8988T (cell line): Measurements from ENCODE around the gene PALD1.
"Not testable (repeated sequence)": the region's sequence is repeated elsewhere in the genome, so short reads cannot be mapped to it uniquely, and the experiment has no call there.

Source experiments
- DNase-seq: peaks from one replicate; pipeline ENCODE4 v3.0.0; 2011

The PALD1 gene

DNA sequence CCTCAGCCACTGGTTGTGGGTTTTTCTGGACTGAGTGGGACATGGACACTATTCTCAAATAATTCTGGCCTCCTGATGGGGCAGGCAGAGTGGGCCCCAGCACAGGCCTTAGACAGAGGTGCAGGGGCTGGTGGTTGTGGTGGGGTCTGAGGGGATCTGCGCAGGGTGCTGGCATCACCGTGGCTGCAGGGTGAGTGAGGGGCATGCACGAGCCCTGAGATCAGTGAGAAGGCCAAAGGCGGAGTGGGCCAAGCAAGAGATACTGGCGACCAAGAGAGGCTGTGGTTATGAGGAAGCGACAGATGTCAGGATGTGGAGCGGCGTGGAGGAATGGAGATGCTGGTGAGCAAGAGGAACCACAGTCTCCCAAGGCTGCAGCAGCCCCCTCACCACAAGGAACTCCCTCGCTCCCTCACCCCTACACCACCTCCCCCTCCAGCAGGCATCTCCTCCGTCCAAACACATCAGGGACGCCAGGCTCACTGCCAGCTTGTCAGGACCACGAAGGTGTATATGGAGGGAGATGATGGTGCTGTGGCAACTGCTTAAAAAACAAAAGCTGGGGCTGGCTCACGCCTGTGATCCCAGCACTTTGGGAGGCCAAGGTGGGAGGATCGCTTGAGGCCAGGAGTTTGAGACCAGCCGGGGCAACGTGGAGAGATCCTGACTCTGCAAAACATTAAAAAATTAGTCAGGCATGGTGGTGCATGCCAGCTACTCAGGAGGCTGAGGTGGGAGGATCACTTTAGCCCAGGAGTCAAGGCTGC lies 114.4 kb downstream of the PALD1 start:
- DNase-seq: no peak

DNA sequence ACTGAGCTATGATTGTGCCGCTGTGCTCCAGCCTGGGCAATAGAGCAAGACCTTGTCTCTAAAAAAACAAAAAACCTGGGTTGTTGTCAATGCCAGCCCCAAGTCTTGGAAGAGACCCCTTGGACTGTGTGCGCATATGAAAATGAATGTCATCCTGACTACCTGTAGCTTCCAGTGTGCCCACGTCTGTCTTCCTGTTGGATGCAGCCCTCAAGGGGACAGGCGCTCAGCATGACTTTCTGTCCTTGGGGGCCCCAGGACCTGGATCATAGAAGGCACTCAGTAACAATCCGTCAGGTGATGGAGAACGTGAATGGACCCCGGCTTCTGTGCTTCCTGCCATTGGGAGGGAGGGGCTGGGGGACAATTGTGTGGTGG lies 114.9 kb downstream of the PALD1 start:
- DNase-seq: no peak

DNA sequence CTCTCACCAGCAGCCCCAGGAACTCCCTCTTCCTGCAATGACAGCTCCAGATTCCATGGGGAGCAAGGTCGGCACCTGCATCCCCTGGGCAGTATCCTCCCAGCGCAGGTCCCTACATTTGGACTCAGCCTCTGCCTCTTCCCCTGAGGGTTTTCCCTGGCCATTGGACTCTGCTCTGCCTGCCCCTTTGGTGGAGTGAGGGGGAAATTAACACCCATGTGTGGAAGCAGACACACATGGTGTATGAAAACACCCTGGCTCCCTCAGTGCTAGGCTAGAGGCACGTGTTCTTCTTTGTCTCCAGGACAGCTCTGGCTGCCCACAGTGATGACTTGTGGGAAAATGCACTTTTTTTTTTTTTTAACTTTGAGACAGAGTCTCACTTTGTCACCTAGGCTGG lies 115.6 kb downstream of the PALD1 start:
- no peak for DNase-seq

DNA sequence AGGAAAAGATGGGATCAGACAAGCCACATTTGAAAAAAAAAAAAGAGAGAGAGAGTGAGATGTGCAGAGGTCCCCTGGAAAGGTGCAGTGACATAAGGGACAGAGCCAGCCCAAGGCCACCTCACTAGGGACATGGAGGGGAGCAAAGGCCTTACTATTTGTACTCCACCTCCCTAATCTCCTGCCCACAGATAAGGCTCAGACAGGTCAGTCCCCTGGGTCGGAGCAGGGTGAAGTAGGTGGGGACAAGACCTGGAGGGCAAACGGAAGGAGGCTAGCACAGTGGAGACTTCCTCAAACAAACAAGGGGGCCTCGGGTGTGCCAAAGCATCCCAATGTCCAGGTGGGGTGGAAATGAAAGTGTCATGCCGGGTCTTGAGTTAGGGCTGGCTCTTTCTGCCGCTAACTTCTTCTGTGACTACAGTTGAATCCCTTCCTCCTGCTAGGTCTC lies 117.0 kb downstream of the PALD1 start:
- DNase-seq: no peak

DNA sequence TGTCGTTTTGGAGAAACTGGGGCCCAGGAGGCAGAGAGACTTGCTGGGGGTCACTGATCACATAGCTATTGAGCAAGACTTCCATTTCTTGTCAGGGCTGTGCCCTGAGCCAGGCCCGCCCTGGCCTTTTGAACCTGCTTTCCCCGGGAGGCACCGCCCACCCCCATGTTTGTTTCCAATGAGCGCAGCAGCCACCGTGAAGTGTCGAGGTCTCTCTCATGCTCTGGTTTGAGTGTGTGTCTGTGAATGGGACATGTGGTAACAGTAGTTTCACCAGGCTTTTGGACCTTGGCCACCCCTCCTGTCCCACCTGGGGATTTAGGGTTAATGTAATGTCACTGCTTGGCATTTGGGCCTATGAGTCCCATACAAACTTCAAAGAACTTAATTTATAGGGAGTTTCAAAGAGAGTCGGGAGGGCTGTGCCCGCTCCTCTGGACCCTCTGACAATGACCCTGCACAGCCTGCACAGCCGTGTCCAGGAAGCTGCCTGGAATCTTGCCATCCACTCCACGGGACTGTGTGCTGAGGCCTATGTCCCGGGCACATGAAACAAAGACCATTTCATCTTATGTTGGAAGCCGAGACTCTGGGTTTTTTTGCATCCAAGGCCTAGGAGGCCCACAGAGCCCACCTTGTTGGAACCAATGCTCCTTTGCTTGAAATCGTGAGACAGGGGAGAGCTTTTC lies 117.7 kb downstream of the PALD1 start:
- DNase-seq: no peak

DNA sequence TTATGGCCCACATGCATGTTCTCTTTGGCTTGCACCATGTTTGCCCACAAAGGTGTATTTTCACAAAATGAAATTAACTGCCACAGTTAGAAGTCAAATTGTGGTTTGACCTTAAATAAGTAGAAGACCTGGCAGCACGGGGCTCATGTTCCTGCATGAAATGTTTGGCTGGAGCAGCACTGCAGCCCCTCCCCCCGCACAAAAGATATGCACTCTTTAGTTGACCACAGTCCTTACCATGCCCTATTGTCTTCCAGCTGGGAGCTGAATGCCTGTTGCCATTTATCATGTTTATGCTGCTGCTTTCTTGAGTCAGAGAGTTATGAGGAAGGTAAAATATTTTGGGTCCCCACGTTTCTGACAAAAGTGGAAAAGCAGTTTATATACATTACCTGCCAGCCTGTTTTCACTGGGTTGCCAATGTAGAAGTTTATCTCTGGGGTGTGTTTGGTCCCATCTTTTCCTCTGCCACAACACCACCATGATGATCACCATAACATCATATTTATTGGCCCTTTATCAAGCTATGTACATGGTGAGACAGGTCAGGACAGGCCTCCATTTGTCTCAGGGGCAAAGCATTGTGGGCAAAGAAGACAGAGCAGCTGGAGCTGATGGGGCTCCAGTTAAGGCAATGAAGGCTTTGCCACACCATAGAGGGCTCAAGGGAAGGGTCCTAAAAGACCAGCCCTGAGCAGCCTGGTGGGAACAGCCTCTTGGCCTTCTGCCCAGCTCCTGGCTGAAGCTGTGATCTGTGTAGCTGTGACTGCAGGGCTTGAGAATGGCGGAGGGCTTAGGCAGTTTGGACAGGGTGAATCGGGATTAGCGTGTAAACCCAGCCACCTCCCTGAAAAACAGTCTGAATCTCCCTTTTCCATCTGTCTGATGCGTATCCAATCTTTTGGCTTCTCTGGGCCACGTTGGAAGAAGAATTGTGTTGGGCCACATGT lies 118.6 kb downstream of the PALD1 start:
- no peak for DNase-seq

DNA sequence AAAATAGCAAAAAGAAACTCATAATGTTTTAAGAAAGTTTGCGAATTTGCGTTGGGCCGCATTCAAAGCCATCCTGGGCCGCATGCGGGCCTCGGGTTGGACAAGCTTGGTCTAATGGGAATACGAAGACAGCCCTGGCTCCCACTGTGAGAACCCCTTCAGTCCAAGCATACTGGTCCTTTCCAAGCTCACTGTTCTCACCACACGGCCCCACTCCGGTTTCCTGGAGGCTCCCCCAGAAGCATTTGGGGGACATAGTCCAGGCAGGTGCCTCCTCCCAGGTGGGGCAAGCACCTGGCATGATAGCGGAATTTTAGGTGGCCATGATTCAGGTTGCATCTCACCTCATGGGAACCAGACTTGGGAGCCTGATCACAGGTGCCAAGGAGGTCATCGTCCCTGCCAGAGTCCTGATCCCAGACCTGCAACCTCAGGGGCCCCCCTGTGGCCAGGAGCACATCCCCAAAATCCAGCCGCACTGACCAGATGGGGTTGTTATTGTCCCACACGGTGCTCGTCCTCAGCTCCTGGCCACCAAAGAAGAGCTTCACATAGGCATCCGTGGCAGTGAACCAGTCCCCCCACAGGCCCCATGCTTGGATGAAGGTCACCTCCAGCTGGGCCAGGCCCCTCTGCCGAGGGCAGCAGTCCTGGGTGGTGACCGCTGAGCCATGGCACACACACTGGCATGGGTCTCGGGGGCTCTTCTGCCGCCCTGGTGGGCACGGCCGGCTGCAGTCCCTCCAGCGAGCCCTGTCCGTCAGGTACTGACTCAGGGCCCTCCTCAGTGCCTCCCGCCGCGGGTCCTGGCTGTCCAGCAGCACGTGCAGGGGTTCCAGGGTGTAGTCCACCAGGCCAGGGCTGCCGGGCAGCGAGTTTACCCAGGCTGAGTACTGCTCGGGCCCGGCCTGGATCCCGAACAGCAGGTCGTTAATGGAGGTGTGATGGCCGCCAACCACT lies 119.6 kb downstream of the PALD1 start:
- no peak for DNase-seq

DNA sequence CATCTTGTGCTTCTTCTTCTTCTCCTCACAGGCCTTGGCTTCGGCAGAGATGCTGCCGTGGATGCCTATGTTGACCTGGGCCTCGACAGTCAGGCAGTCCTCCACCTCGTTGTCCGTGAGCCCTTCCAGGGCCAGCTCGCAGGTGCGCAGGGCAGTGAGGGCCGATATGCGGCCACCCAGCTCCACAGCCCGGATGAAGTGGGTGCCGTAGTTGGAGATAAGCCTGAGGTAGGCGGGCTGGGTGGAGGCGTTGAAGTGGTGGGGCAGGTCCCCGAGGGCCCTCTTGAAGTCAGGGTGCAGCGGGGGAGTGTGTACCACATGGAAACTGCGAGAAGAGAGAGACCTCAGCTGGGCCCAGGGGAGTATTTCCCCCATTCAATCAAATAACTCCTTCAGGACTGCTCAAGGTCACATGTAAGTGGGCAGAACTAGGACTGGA lies 120.3 kb downstream of the PALD1 start:
- DNase-seq: no peak

DNA sequence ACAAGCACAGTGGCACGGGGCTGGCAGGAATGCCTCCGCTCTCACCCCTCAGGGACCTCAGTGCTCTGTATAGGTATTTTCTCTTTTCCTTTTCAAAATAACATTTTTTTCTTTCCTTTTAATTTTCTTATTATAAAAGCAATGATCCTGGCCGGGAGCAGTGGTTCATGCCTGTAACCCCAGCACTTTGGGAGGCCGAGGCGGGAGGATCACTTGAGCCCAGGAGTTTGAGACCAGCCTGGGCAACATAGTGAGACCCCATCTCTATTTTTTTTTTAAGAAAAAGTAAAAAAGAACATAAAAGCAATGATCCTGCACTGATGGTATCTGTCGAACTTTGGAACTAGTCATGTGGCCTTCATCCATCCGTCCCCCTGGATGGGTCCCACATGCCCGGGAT lies 120.8 kb downstream of the PALD1 start:
- DNase-seq: no peak

DNA sequence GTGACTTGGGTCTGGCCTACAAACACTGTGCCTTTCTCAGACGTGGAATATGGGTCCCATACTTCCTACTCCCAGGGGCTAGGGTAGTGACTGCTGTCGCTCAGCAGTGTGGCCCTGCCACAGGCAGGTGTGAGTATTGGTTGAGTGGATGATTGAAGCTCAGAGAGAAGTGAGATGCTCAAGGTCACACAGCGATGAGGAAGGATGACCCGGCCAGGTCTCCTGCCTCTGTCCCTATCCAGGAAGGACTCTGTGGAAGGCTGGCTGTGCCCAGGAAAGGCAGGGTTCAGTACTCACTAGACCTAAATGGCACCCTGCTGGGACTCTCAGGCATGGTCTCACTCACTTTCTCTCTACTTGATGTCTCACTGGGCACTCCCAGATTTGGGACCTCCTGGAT lies 121.2 kb downstream of the PALD1 start:
- DNase-seq: no peak

DNA sequence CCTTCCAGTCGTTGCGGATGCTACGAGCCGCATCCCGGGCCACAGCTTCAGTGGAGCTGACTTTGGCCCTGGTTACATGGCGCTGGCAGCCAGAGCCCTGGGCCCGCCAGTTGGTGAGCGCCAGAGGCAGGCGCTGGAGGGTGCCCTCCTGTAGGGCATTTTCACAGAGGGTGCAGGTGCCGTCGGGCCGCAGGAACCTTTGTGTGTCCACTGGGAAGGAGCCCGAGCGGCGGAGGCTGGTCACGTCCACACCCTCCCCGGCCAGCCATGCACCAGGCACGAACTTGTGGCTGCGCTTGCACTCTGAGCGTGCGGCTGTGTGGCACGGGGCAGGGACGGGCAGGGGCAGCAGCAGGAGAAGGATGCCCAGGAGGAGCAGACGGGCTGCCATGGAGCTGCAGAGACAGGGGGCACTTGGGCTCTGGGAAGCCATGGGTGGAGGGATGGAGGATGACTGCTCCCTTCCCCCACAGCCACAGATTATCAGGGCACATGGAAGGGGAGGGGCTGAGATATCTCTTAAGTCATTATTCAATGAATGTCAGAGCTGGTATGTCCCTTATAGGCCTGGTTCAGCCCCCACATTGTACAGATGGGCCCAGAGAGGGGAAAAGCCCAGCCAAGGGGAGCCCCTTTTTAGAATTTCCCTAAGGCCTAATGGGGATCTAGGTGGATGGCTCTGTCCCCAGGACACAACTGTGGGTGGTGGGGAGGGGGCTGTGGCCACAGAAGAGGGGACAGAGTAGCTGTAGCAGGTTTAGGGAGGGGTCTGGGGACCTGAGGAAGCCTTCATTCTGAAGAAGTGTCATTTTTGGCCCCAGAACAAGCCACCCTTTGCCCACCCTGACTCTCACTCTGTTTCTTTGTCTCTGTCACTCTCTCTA lies 122.2 kb downstream of the PALD1 start:
- no peak for DNase-seq

DNA sequence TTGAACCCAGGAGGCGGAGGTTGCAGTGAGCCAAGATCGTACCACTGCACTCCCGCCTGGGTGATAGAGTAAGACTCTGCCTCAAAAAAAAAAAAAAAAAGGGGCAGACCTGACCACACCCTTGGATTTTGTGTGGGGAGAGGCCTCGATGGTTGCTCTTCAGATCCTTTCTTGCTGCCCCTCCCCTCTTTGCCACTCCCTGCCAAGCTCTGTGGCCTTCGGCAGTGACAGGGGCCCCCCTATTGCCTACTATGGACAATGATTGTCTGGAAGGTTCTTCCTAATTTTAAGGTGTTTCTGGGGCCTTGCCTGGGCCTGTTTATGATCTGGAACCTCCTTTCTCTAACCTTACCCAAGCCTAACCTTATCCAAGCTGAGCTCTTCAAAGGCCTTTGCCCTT lies 123.2 kb downstream of the PALD1 start:
- no peak for DNase-seq

DNA sequence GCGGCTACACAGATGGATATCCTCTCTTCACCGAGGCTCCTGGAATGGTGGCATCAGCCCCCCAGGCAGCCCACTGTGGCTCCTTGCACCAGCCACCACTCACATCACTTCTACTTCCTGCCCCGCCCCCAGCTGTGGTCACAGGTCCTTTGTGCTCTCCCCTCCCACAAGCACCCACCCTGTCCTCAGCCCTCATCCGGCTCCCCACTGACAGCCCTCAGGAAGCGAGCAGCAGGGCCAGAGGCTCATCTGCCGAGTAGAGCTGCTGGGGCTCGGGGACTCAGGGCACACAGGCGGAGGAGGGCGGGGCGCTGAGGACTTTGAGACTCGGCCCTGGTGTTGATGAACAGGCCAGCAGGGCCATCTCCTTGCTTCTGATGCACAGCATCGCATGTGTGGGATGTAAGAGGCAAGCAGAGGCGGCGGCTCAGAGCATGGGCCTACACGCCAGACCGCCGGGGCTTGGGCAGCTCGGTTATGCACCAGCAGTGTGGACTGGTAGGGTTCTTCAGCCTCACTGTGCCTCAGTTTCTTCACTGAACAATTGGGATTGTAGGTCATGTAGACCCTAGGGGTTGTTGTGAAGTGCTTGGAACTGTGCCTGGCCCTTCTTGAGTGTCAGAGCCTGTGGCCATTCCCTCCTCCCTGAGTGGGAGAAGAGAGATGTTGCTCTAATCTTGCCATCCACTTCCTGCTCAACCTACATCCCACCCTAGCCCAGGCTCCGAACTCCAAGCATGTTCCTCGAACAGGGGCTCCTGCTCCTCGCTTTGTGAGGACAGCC lies 124.3 kb downstream of the PALD1 start, which contains the start of gene PRF1:
Gene PRF1, minus strand, starts transcription at position 77 of the 784 bp plus-strand sequence. CDS start 1,839 bp downstream, outside the sequence.
- no peak for DNase-seq

DNA sequence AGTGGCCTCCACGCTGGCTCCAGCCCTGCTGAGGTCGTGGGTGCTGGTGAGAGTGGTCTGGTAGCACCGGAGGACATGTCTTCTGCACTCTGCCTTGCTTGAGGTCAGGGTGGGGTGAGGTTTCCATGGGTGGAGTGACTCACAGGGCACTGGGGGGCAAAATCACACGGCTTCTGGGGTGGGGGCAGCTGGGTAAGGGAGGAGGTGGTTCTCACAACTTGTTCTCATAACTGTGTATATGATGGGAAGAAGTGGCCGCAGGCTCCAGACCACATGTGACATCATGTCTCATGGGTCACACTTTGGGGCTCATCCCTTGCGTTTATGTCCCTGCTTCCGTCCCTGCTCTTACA lies 124.9 kb downstream of the PALD1 start:
- no peak for DNase-seq

DNA sequence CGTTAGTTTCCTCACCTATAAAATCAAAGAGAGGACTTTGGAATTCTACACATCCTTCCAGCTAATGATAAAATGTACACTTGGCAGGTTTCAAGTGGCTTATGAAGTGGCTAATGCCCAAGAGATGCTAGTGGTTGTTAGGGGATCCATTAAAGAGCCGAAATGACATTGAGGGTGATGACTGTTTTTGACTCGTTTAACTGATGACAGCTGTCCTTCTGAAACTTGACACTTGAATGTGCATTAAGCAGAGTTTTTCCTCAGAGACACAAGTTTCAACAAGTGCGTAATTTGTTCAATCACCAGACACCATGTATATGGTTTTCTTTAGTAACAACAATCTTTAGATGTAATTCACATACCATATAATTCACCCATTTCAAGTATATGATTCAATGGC lies 125.5 kb downstream of the PALD1 start:
- no peak for DNase-seq

DNA sequence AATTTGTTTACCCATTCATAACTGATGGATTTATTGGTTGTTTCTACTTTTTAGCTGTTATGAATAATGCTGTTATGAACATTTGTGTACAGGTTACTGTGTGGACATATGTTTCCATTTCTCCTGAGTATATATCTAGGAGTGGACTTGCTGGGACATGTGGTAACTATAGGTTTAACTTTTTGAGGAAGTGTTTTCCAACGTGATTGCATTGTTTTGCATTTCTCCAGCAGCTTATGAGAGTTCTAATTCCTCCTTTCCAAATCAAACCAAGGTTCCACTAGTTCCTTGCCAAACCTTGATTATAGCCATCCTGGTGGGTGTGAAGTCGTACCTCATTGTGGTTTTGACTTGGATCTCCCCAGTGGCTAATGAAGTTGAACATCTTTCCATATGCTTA lies 126.6 kb downstream of the PALD1 start:
- no peak for DNase-seq

DNA sequence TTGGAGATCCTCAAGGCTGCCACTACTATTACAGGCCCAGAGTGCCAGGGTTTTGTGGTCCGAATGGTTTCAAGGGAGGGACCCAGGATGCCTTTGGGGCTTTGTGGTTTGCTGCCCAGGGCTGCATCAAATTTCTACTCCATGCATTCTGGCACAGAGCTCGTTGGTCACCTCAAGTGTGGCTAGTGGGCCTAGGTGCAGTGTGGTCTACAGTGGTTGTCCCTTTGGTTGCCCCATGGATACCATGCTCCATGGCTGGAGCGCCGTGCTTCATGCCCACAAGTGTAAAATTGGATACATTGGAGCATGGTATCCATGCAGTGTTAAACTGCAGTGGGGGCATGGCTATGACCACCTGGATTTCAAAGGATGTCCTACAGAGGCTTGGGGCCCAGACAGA lies 129.4 kb downstream of the PALD1 start:
- no peak for DNase-seq

DNA sequence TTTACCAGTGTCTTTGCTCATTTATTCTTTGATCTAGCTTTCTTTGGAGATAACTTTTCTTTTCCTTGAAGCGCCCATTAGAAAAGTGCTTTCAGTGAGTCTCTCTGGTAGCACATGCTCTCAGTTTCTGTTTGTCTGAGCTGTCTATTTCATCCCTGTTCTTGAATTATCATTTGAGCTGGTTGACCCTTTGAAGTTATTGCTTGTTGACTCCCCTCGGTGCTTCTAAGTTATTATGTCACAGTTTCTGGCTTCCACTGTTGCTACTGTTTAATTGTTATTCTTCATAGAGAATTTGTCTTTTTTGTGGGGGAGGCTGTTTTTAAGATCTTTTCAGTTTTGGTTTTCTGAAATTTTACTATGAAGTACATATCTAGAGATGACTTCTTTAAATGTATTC lies 135.4 kb downstream of the PALD1 start:
- no peak for DNase-seq

DNA sequence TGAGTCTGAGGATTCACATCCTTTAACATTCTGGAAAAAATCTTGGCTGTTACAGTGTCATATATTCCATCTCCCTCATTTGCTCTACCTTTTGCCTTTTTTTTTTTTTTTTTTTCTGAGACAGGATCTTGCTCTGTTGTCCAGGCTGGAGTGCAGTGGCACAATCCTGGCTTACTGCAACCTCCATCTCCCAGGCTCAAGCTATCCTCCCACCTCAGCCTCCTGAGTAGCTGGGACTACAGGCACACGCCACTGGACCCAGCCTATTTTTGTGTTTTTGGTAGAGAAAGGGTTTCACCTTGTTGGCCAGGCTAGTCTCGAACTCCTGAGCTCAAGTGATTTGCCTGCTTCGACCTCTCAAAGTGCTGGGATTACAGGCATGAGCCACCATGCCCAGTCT lies 135.8 kb downstream of the PALD1 start:
- not testable (repeated sequence) for DNase-seq

DNA sequence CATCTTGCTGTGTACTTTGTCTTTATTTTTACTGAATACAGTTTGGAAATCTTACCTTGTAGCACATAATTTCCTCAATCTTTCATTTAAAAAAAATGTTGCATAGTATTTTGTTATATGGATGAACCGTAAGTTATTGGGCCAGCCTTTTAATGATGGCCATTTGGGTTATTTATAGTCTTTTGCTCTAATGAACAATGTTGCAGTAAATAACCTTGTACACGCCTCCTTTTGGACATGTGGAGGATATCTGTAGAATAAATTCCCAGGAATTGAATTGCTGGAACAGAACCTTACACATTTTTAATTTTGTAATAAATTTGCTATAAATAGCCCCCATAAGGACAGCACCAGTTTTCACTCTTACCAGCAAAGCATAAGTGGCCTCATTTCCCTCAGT lies 136.6 kb downstream of the PALD1 start:
- no peak for DNase-seq
